Trophoblast cell (in vitro differentiated cells and primary cell): ENCODE results near the gene FAM13C.

Experiments used
- DNase-seq, 2 donors: peaks; one replicate each; pipeline ENCODE4 v3.0.0-alpha.2; 2016
- H2AFZ ChIP-seq: 2 replicates; pipeline ENCODE4 v1.6.1; 2013; ENCODE audit warnings: low read length, moderate library complexity, mild to moderate bottlenecking; ENCODE audit not compliant: insufficient read depth, poor library complexity
- H2AK5ac ChIP-seq: 2 replicates; pipeline ENCODE4 v1.6.1; 2013; ENCODE audit warnings: mild to moderate bottlenecking, low read length
- H2BK120ac ChIP-seq: 2 replicates; pipeline ENCODE4 v1.6.1; 2013; ENCODE audit warnings: low read length, mild to moderate bottlenecking, moderate library complexity; ENCODE audit not compliant: insufficient read depth, poor library complexity
- H2BK12ac ChIP-seq: 2 replicates; pipeline ENCODE4 v1.6.1; 2013; ENCODE audit warnings: mild to moderate bottlenecking, low read length, moderate library complexity
- H2BK5ac ChIP-seq: 2 replicates; pipeline ENCODE4 v1.6.1; 2013; ENCODE audit warnings: low read length, low read depth, moderate library complexity, mild to moderate bottlenecking; ENCODE audit not compliant: poor library complexity
- H3K14ac ChIP-seq: 2 replicates; pipeline ENCODE4 v1.6.1; 2013; ENCODE audit warnings: mild to moderate bottlenecking, low read length
- H3K18ac ChIP-seq: 2 replicates; pipeline ENCODE4 v1.6.1; 2013; ENCODE audit warnings: mild to moderate bottlenecking, low read length
- H3K23ac ChIP-seq: 2 replicates; pipeline ENCODE4 v1.6.1; 2013; ENCODE audit warnings: low read length
- H3K27ac ChIP-seq: 2 replicates; pipeline ENCODE4 v1.5.1; 2013; ENCODE audit warnings: low read depth, mild to moderate bottlenecking, inconsistent platforms, low read length, moderate library complexity
- H3K27me3 ChIP-seq: 2 replicates; pipeline ENCODE4 v1.6.1; 2013; ENCODE audit warnings: inconsistent platforms, mild to moderate bottlenecking, low read length, moderate library complexity; ENCODE audit not compliant: insufficient read depth
- H3K36me3 ChIP-seq, 2 experiments: 1 replicate in 1 of 2; 2 replicates in 1 of 2; pipeline ENCODE4 v1.6.1; 2013; ENCODE audit warnings: low read length in 2 of 2, mild to moderate bottlenecking in 2 of 2, moderate library complexity in 1 of 2; ENCODE audit not compliant: insufficient read depth in 2 of 2, control insufficient read depth in 1 of 2
- H3K4ac ChIP-seq: 2 replicates; pipeline ENCODE4 v1.6.1; 2013; ENCODE audit warnings: low read depth, mild to moderate bottlenecking, low read length, moderate library complexity
- H3K4me1 ChIP-seq, 2 experiments: 1 replicate in 1 of 2; 2 replicates in 1 of 2; pipeline ENCODE4 v1.6.1; 2013; ENCODE audit warnings: low read length in 2 of 2, mild to moderate bottlenecking in 2 of 2, moderate library complexity in 1 of 2; ENCODE audit not compliant: insufficient read depth in 2 of 2, control insufficient read depth in 1 of 2
- H3K4me2 ChIP-seq: 2 replicates; pipeline ENCODE4 v1.6.1; 2013; ENCODE audit warnings: inconsistent platforms, mild to moderate bottlenecking, low read length, moderate library complexity
- H3K4me3 ChIP-seq: 2 replicates; pipeline ENCODE4 v1.5.1; 2013; ENCODE audit warnings: mild to moderate bottlenecking, low read depth, low read length, inconsistent platforms
- H3K79me1 ChIP-seq: one replicate; pipeline ENCODE4 v1.6.1; 2013; ENCODE audit warnings: low read length
- H3K79me2 ChIP-seq: 2 replicates; pipeline ENCODE4 v1.6.1; 2013; ENCODE audit warnings: low read length, mild to moderate bottlenecking; ENCODE audit not compliant: control insufficient read depth, insufficient read depth, poor library complexity
- H3K9ac ChIP-seq: 2 replicates; pipeline ENCODE4 v1.6.1; 2013; ENCODE audit warnings: mild to moderate bottlenecking, low read length
- H3K9me3 ChIP-seq: 2 replicates; pipeline ENCODE4 v1.6.1; 2013; ENCODE audit warnings: low read depth, mild to moderate bottlenecking, control low read depth, inconsistent platforms, low read length; ENCODE audit not compliant: insufficient read depth
- H4K12ac ChIP-seq: 2 replicates; pipeline ENCODE4 v1.6.1; 2013; ENCODE audit warnings: low read depth, mild to moderate bottlenecking, low read length, moderate library complexity
- H4K8ac ChIP-seq: 2 replicates; pipeline ENCODE4 v1.6.1; 2013; ENCODE audit warnings: low read depth, mild to moderate bottlenecking, low read length, moderate library complexity
- H4K91ac ChIP-seq: one replicate; pipeline ENCODE4 v1.6.1; 2013; ENCODE audit warnings: low read depth, mild to moderate bottlenecking, low read length, moderate library complexity
- WGBS: extraction: QIAGEN DNeasy Blood & Tissue Kit; methylation state at CpG from one replicate; pipeline ENCODE4 v1.1.7; 2013; ENCODE audit warnings: missing lambda C conversion rate; ENCODE audit not compliant: insufficient read length, insufficient coverage; ENCODE audit errors: extremely low coverage; 5-methylcytosine and 5-hydroxymethylcytosine counted together

The FAM13C gene

DNA sequence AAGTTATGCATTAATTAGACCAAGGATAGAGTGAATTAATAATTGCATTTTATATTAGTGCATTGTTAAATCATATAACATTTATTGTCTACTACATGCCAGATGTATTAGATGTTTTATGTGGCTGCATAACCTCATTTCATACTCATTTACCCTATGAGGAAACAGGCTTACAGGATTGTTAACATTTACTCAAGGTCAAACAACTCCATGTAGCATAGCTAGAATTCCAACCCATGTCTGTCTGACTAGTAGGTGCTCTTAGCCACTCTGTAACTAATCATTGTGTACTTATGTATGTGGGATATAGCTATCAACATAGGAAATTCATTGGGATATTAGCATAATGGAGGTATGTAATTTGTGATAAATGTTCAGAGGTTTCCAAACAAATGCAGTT, 139.6 kb downstream of the FAM13C start:
- H3K4me1 ChIP-seq, result no peaks in the 10 kb centered on the region
- no peaks in the 10 kb centered on the region for H3K27me3 ChIP-seq
- H3K27ac ChIP-seq, result no peak overlapping the region
- H3K9ac ChIP-seq, result no peak overlapping the region
- H3K79me2 ChIP-seq, result no peaks in the 10 kb centered on the region
- H3K4me2 ChIP-seq, result no peak overlapping the region
- no peak overlapping the region for H3K4ac ChIP-seq
- H2BK5ac ChIP-seq, result no peak overlapping the region
- H4K91ac ChIP-seq, result no peak overlapping the region
- no peaks in the 10 kb centered on the region for H3K9me3 ChIP-seq
- H3K4me3 ChIP-seq, result no peak overlapping the region
- H2AFZ ChIP-seq, result no peak overlapping the region
- peak in 1 of 2 donors; percentile 13 for DNase-seq
- H4K12ac ChIP-seq, result no peak overlapping the region
- no peak overlapping the region for H2BK120ac ChIP-seq
- no peaks in the 10 kb centered on the region for H3K79me1 ChIP-seq
- H3K23ac ChIP-seq, result no peak overlapping the region
- H4K8ac ChIP-seq, result no peak overlapping the region
- no peak overlapping the region for H3K14ac ChIP-seq
- no peaks in the 10 kb centered on the region for H3K36me3 ChIP-seq
- H3K18ac ChIP-seq, result no peak overlapping the region
- no peak overlapping the region for H2AK5ac ChIP-seq
- H2BK12ac ChIP-seq, result no peak overlapping the region

DNA sequence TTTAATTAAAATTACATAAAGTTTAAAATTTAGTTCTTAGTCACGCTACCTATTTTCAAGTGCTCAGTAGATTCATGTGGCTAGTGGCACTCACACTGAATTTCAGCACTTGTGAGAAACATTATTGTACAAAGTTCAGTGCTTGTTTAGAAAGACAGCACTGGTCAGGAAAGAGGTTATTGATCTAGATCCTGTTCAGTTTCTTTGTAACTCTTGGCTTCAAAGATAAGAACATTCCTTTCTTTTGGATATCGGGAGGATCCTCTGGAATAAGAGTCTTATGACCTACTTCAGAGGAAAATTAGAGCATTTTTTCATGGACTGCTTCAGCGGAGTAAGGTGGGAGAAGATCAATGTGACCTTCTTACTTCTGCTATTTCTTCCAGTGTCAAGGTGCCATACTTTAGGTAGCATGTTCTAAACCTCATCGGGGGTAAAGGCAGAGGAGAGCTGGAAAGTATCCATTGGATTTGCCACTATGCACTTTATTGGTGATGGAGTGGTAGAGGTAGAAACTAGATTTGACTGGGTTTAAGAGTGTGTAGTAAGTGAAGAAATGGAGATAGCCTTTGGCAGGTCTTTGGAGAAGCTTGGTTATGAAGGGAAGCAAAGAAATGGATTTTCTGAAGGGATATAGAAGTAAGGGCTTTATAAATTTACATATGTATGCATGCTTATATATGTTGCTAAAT, 146.0 kb downstream of the FAM13C start:
- H3K4me1 ChIP-seq, result no peaks in the 10 kb centered on the region

DNA sequence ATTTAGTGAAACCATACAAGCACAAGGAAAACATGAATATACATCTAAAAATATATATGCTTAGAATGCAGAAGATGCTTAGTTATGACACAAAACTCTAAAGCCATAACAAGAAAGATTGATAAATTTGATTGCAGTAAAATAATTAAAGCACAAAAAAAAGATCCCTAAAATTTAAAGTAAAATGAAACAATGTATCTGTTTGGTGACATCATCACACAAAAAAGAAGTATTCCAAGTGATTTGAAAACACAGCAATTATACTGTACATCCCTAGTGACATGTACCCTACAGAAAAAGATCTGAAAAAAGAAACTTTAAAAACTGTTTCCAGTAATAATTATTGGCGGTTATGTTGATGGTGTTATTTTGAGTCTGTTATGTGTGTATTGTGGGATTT, 148.2 kb downstream of the FAM13C start:
- H4K8ac ChIP-seq, result no peak overlapping the region
- no peak overlapping the region for H3K23ac ChIP-seq
- no peaks in the 10 kb centered on the region for H3K4me1 ChIP-seq
- H4K91ac ChIP-seq, result no peak overlapping the region
- no peak overlapping the region for H2BK120ac ChIP-seq
- no peak overlapping the region for H3K9ac ChIP-seq
- no peaks in the 10 kb centered on the region for H3K36me3 ChIP-seq
- WGBS, result no CpG with 5 or more reads among the region's 1 CpG
- no peak overlapping the region for H4K12ac ChIP-seq
- H3K18ac ChIP-seq, result no peak overlapping the region
- no peak for DNase-seq
- no peak overlapping the region for H2BK5ac ChIP-seq
- no peak overlapping the region for H3K4me3 ChIP-seq
- H2AFZ ChIP-seq, result no peak overlapping the region
- H3K79me1 ChIP-seq, result no peaks in the 10 kb centered on the region
- no peak overlapping the region for H3K4me2 ChIP-seq
- H2AK5ac ChIP-seq, result no peak overlapping the region
- H3K14ac ChIP-seq, result no peak overlapping the region
- no peak overlapping the region for H3K27ac ChIP-seq
- no peaks in the 10 kb centered on the region for H3K9me3 ChIP-seq
- no peaks in the 10 kb centered on the region for H3K27me3 ChIP-seq
- H3K4ac ChIP-seq, result no peak overlapping the region
- no peaks in the 10 kb centered on the region for H3K79me2 ChIP-seq
- H2BK12ac ChIP-seq, result no peak overlapping the region

More for the DNA sequence above, 146.0 kb downstream of the FAM13C start:
- no peak overlapping the region for H3K9ac ChIP-seq
- no peak overlapping the region for H3K4ac ChIP-seq
- no peak overlapping the region for H4K12ac ChIP-seq
- no peak overlapping the region for H2BK5ac ChIP-seq
- DNase-seq, result no peak
- no peak overlapping the region for H4K8ac ChIP-seq
- H2BK120ac ChIP-seq, result no peak overlapping the region
- H3K14ac ChIP-seq, result no peak overlapping the region
- no peaks in the 10 kb centered on the region for H3K9me3 ChIP-seq
- H3K23ac ChIP-seq, result no peak overlapping the region
- H2AFZ ChIP-seq, result no peak overlapping the region
- H3K36me3 ChIP-seq, result no peaks in the 10 kb centered on the region
- H3K79me2 ChIP-seq, result no peaks in the 10 kb centered on the region
- no peaks in the 10 kb centered on the region for H3K79me1 ChIP-seq
- H2AK5ac ChIP-seq, result no peak overlapping the region
- no peak overlapping the region for H3K4me2 ChIP-seq
- H4K91ac ChIP-seq, result no peak overlapping the region
- no peaks in the 10 kb centered on the region for H3K27me3 ChIP-seq
- no peak overlapping the region for H3K4me3 ChIP-seq
- no CpG with 5 or more reads among the region's 4 CpGs for WGBS
- H3K18ac ChIP-seq, result no peak overlapping the region
- no peak overlapping the region for H3K27ac ChIP-seq
- no peak overlapping the region for H2BK12ac ChIP-seq

DNA sequence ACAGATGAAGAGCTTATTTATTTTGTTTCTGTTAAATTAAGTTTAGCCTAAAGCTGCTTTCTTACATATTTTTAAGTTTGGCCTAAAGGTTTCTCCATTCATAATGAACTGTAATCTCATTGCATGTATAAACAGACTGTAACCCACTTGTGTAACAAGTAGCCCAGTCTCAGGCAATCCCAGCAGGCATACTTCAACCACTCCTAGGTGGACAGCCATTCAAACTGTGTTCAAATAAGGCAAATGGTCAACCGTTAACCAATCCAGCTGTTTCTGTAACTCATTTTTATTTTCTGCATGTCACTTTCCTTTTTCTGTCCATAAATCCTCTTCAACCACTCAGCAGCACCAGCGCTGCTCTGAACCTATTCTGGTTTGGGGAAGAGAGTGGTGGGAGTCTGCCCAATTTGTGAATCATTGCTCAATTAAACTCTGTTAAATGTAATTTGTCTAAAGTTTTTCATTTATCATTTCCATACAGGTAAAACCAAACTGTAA, 150.0 kb downstream of the FAM13C start:
- no peak overlapping the region for H4K91ac ChIP-seq
- H2AFZ ChIP-seq, result no peak overlapping the region
- peaks cover 1% of the 10 kb centered on the region for H3K79me1 ChIP-seq
- no peak overlapping the region for H3K4ac ChIP-seq
- H3K14ac ChIP-seq, result no peak overlapping the region
- H3K4me2 ChIP-seq, result no peak overlapping the region
- WGBS, result no CpG with 5 or more reads among the region's 2 CpGs
- DNase-seq, result no peak
- H3K18ac ChIP-seq, result no peak overlapping the region
- H3K4me1 ChIP-seq, result peaks cover 1 to 4% of the 10 kb centered on the region in 2 experiments
- no peak overlapping the region for H3K4me3 ChIP-seq
- no peaks in the 10 kb centered on the region for H3K9me3 ChIP-seq
- no peaks in the 10 kb centered on the region for H3K27me3 ChIP-seq
- no peak overlapping the region for H3K23ac ChIP-seq
- no peak overlapping the region for H3K9ac ChIP-seq
- H2BK12ac ChIP-seq, result no peak overlapping the region
- no peak overlapping the region for H2BK5ac ChIP-seq
- H4K8ac ChIP-seq, result no peak overlapping the region
- no peaks in the 10 kb centered on the region for H3K36me3 ChIP-seq
- H2BK120ac ChIP-seq, result no peak overlapping the region
- peaks cover under 1% of the 10 kb centered on the region for H3K79me2 ChIP-seq
- H3K27ac ChIP-seq, result no peak overlapping the region
- no peak overlapping the region for H4K12ac ChIP-seq
- H2AK5ac ChIP-seq, result no peak overlapping the region
